Measurements from ENCODE around the gene CCL13. TPM values are rescaled to one million over a fixed set of nuclear protein-coding genes. Genes with fewer than 3 reads are reported as not detected.

The CCL13 gene
- total and polyA plus RNA-seq, 4 donors, result 0.12 to 0.84 TPM; not detected in 2

- peaks cover 0 to 3% (median 1%) of the 10 kb centered on the region in 4 donors for H3K27me3 ChIP-seq (ENCODE audit: control insufficient read depth in 4 of 4, insufficient read depth in 4 of 4, low read length in 3 of 4)
- TF ChIP-seq RXRA (IDR thresholded peaks at IDR 0.05), result no peak
- TF ChIP-seq ATF3 (IDR thresholded peaks at IDR 0.05), result no peak
- TF ChIP-seq, protein P1, sequence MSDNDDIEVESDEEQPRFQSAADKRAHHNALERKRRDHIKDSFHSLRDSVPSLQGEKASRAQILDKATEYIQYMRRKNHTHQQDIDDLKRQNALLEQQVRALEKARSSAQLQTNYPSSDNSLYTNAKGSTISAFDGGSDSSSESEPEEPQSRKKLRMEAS (IDR thresholded peaks at IDR 0.05), result no peak
- no peak for TF ChIP-seq RAD21 (IDR thresholded peaks at IDR 0.05)
- no peak for TF ChIP-seq FOXA2 (IDR thresholded peaks at IDR 0.05)
- TF ChIP-seq TAF1 (conservative IDR thresholded peaks at IDR 0.05), result no peak
- no peak for TF ChIP-seq HNF4A (conservative IDR thresholded peaks at IDR 0.05)
- TF ChIP-seq SP1 (IDR thresholded peaks at IDR 0.05), result no peak
- TF ChIP-seq JUND (IDR thresholded peaks at IDR 0.05), result no peak
- no peaks in the 10 kb centered on the region for H3K9me3 ChIP-seq (ENCODE audit: control insufficient read depth in 4 of 4, low read length in 3 of 4)
- no peaks in the 10 kb centered on the region for H3K4me1 ChIP-seq (ENCODE audit: control insufficient read depth in 4 of 4, insufficient read depth in 4 of 4, low read length in 3 of 4)
- H3K27ac ChIP-seq (ENCODE audit: low read depth in 1 of 2, low read length in 2 of 2), result no peak overlapping the region
- no peak overlapping the region for H3K4me3 ChIP-seq (ENCODE audit: low read depth in 1 of 3, low read length in 3 of 3)
- no peak for DNase-seq (ENCODE audit: low spot score)
- H3K36me3 ChIP-seq (ENCODE audit: control insufficient read depth in 4 of 4, insufficient read depth in 3 of 4, low read depth in 1 of 4, low read length in 3 of 4), result no peaks in the 10 kb centered on the region
- H3K9ac ChIP-seq (ENCODE audit: low read depth in 1 of 2, low read length in 2 of 2), result no peak overlapping the region
- 85% methylated on average over 6 of the region's 6 CpGs for WGBS
These were observed 49.9 kb downstream of the CCL13 start for GRCh38 chr17:34406226-34406625.

Other genes starting within 250 kb of the CCL13 start
- gene CCL2, start 101.2 kb upstream of the CCL13 start, total RNA-seq, result 1 to 10 TPM; 3.5 to 6.1 TPM
- gene CCL2, start 101.2 kb upstream of the CCL13 start, polyA plus RNA-seq, result 1 to 10 TPM; 4.7 to 8.9 TPM
- gene CCL7, start 86.3 kb upstream of the CCL13 start, total RNA-seq, result not detected
- gene CCL7, start 86.3 kb upstream of the CCL13 start, polyA plus RNA-seq, result not detected
- not detected for gene CCL11, start 70.7 kb upstream of the CCL13 start, total RNA-seq
- gene CCL11, start 70.7 kb upstream of the CCL13 start, polyA plus RNA-seq, result not detected
- not detected for gene CCL8, start 37.0 kb upstream of the CCL13 start, total RNA-seq
- gene CCL8, start 37.0 kb upstream of the CCL13 start, polyA plus RNA-seq, result under 1 TPM in 1 of 2 donors, not detected in 1; 0.03 TPM
- not detected for gene CCL1, start 6.8 kb downstream of the CCL13 start, total RNA-seq
- not detected for gene CCL1, start 6.8 kb downstream of the CCL13 start, polyA plus RNA-seq
- gene TMEM132E, start 223.1 kb downstream of the CCL13 start, total RNA-seq, result 1 to 10 TPM in 1 of 2 donors, under 1 TPM in 1; 0.25 to 1.2 TPM
- under 1 TPM in 1 of 2 donors, not detected in 1; 0.46 TPM for gene TMEM132E, start 223.1 kb downstream of the CCL13 start, polyA plus RNA-seq